Liver (tissue), 3 donors: ENCODE data around the gene XAB2.

ENCODE experiments used
- CTCF ChIP-seq: fragments of 150-350 bp; IDR thresholded peaks from 2 replicates; pipeline ENCODE4 v1.5.1; 2017; ENCODE audit warnings: improper control_type of control experiment, low read depth, low read length; ENCODE audit not compliant: missing input control
- RAD21 ChIP-seq, 2 donors: IDR thresholded peaks; 2 replicates each; pipeline ENCODE4 v1.6.1; 2016; ENCODE audit warnings: antibody characterized with exemption in 2 of 2, mild to moderate bottlenecking in 2 of 2
- TAF1 ChIP-seq: conservative IDR thresholded peaks from 2 replicates; pipeline ENCODE4 v1.6.1; 2016; ENCODE audit warnings: antibody characterized with exemption, mild to moderate bottlenecking
- donor health status: healthy.
- donor health status: healthy.

- TF ChIP-seq RAD21 (IDR thresholded peaks at IDR 0.05) (no peak), TAF1 (no peak), CTCF (no peak)
These were observed 26.2 kb upstream of the XAB2 start for GRCh38 chr19:7655581-7655980.
